Panc1 (cell line): Measurements from ENCODE around the gene CAMKMT.

Experiments
- SIN3A ChIP-seq: IDR thresholded peaks from 2 replicates; pipeline ENCODE4 v1.6.1; 2012; ENCODE audit warnings: low read depth, mild to moderate bottlenecking, low read length, moderate library complexity, borderline replicate concordance; ENCODE audit not compliant: insufficient read depth
- TF ChIP-seq, protein P1 (sequence below): fragments of 450-650 bp; IDR thresholded peaks from 2 replicates; pipeline ENCODE4 v1.5.1; 2017; ENCODE audit warnings: mild to moderate bottlenecking

DNA sequence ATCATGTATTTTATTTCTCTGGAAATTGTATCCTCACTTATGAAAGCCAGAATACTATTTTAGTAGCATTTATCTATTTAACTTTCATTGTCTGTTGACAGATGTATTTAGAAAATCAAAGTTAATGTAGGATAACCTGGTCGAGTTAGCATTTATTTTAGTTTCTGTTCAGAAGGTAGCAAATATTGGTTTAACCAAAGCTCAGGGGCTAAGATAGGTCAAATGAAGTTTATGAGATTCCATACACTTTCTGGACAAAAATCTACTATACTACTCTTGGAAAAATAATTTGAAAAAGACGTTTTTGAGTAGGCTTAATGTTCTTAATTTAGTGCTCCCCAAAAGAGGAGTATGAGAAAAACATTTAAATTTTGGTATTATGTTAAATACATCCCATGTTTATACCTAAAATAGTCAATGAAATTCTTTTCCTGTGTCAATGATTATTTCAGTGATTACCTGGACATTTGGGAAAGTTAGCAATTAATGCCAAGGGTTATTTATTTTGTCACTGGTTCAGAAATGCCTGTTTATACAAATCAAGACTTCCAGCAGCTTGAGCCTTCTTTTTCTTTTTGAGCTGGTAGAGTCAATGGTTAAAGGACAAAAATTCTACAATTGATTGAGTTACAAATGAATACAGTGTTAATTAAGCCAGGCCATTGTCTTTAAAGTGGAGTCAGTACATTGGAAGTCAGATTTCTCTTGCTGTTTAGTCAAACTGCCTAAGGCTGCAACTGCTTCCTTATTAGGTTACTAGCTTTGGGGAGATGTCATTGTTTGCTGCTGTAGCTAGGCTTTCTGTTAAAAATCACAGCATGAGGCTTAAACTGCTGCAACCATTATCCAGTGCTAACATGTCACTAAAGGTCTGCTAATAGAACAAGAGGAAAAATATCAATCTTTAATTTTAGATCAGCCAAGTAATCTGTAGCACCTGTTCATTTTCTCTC lies 182.3 kb downstream of the CAMKMT start:
- TF ChIP-seq, protein P1, sequence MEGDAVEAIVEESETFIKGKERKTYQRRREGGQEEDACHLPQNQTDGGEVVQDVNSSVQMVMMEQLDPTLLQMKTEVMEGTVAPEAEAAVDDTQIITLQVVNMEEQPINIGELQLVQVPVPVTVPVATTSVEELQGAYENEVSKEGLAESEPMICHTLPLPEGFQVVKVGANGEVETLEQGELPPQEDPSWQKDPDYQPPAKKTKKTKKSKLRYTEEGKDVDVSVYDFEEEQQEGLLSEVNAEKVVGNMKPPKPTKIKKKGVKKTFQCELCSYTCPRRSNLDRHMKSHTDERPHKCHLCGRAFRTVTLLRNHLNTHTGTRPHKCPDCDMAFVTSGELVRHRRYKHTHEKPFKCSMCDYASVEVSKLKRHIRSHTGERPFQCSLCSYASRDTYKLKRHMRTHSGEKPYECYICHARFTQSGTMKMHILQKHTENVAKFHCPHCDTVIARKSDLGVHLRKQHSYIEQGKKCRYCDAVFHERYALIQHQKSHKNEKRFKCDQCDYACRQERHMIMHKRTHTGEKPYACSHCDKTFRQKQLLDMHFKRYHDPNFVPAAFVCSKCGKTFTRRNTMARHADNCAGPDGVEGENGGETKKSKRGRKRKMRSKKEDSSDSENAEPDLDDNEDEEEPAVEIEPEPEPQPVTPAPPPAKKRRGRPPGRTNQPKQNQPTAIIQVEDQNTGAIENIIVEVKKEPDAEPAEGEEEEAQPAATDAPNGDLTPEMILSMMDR, result no peak
- TF ChIP-seq SIN3A, result no peak
